NB4 (cell line): ENCODE measurements around the gene PI3.
"Not testable (repeated sequence)": the region's sequence is repeated elsewhere in the genome, so short reads cannot be mapped to it uniquely, and the experiment has no call there.

Experiments used
- DNase-seq: peaks from one replicate; pipeline ENCODE4 v3.0.0; 2010; ENCODE audit warnings: low read depth
- H3K4me3 ChIP-seq: one replicate; pipeline ENCODE4 v1.5.1; 2011; ENCODE audit warnings: mild to moderate bottlenecking, low read depth, low read length, moderate library complexity
- CTCF ChIP-seq: IDR thresholded peaks from one replicate; pipeline ENCODE4 v1.5.1; 2012; ENCODE audit warnings: low read depth, low read length
- MAX ChIP-seq: IDR thresholded peaks from 2 replicates; pipeline ENCODE4 v1.6.1; 2011; ENCODE audit warnings: low read depth, low read length
- MYC ChIP-seq: IDR thresholded peaks from 2 replicates; pipeline ENCODE4 v1.6.1; 2011; ENCODE audit warnings: low read depth, low read length
- POLR2A ChIP-seq: IDR thresholded peaks from 2 replicates; pipeline ENCODE4 v1.6.1; 2011; ENCODE audit warnings: mild to moderate bottlenecking; ENCODE audit not compliant: insufficient read length; ENCODE audit errors: extremely low read depth

Gene PI3

GRCh38 chr20:45174434-45175364 is at the start of gene PI3:
PI3 (plus strand) TSS chr20:45174902; CDS start chr20:45174923, 21 bp downstream.
- TF ChIP-seq CTCF (no peak), POLR2A (no peak), MYC (no peak), MAX (no peak)
- H3K4me3 ChIP-seq, result no peak within 1 kb of the TSS
- DNase-seq, result no peak

GRCh38 chr20:45128099-45128498 is 46.6 kb upstream of the PI3 start:
- DNase-seq, result no peak
- no peak overlapping the region for H3K4me3 ChIP-seq
- TF ChIP-seq MYC, result no peak
- no peak for TF ChIP-seq POLR2A

- no peak for DNase-seq
- H3K4me3 ChIP-seq, result no peak overlapping the region
- TF ChIP-seq MAX (no peak), MYC (no peak), POLR2A (no peak), CTCF (no peak)
Measured at GRCh38 chr20:45136911-45137310, 37.8 kb upstream of the PI3 start.

- peak; percentile 79 for DNase-seq
- TF ChIP-seq CTCF, result peak; percentile 95
- TF ChIP-seq MYC, result 0 out of 2 replicates have a peak, but pooled peaks have one; percentile 27
- no peak for TF ChIP-seq POLR2A
- no peak overlapping the region for H3K4me3 ChIP-seq
Measured at GRCh38 chr20:45138561-45139300, 36.0 kb upstream of the PI3 start.

GRCh38 chr20:45139733-45140375 is 34.8 kb upstream of the PI3 start:
- DNase-seq, H3K4me3 ChIP-seq: not testable (repeated sequence)

- DNase-seq, result no peak
- no peak overlapping the region for H3K4me3 ChIP-seq
- no peak for TF ChIP-seq MYC
- TF ChIP-seq MAX, result no peak
- TF ChIP-seq POLR2A, result no peak
- no peak for TF ChIP-seq CTCF
Measured at GRCh38 chr20:45140836-45141235, 33.9 kb upstream of the PI3 start.
